Measurements from ENCODE around the gene VDR.

VDR gene

DNA sequence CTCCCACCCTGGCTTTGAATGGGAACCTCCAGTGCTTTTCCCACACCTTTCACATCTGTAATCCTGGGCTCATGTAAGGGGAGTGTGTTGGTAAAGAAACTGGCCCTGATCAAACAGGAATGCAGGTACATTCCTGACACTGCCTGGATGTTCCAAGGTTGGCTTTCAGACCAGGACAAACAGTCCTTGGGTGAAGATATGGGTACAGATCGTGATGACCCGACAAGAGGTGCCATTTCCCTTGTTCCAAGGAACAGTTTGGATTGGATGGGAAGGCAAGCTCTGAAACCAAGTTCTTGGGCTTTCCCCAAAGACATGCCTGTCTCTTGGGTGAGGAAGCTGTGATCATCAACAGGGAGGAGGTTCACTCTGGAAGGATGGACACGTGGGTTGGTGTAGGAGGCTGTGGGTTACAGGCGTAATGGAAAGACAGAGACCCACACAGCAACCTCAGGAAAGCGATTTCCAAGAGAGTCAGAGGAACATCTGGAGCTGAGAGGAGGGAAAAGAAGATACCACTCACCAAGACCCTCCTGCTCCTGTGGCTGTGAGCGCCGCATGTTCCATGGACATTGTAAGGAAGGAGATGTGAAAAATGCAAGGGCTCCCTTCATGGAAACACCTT, 26.4 kb downstream of the VDR start:
- Histone ChIP-seq H3K36me3 (ENCODE audit: insufficient read depth, low read length) (no peaks in the 10 kb centered on the region), H3F3A (ENCODE audit: low read depth) (no peaks in the 10 kb centered on the region), H3K4me2 (ENCODE audit: low read depth, low read length, poor library complexity, severe bottlenecking) (no peak overlapping the region), H3K4me3 (ENCODE audit: low read length, poor library complexity, severe bottlenecking) (no peak overlapping the region), H2AFZ (ENCODE audit: low read length) (no peak overlapping the region), H3K4me1 (ENCODE audit: insufficient read depth, low read length, poor library complexity, severe bottlenecking) (peaks cover 6% of the 10 kb centered on the region), H3K79me2 (ENCODE audit: insufficient read depth, low read length) (no peaks in the 10 kb centered on the region), H3K27me3 (ENCODE audit: insufficient read depth, low read length, poor library complexity, severe bottlenecking) (no peaks in the 10 kb centered on the region), H4K20me1 (ENCODE audit: insufficient read depth, low read length, poor library complexity, severe bottlenecking) (no peaks in the 10 kb centered on the region), H3K9ac (ENCODE audit: low read depth, low read length, poor library complexity, severe bottlenecking) (no peak overlapping the region), H3K9me2 (replicated peaks; ENCODE audit: low read depth, low read length) (no peaks in the 10 kb centered on the region), H3K9me3 (ENCODE audit: insufficient read depth, low read depth, low read length) (no peaks in the 10 kb centered on the region)
- TF ChIP-seq EZH2phosphoT487 (IDR thresholded peaks at IDR 0.05; ENCODE audit: borderline replicate concordance): no peak
- TF ChIP-seq, protein P1, sequence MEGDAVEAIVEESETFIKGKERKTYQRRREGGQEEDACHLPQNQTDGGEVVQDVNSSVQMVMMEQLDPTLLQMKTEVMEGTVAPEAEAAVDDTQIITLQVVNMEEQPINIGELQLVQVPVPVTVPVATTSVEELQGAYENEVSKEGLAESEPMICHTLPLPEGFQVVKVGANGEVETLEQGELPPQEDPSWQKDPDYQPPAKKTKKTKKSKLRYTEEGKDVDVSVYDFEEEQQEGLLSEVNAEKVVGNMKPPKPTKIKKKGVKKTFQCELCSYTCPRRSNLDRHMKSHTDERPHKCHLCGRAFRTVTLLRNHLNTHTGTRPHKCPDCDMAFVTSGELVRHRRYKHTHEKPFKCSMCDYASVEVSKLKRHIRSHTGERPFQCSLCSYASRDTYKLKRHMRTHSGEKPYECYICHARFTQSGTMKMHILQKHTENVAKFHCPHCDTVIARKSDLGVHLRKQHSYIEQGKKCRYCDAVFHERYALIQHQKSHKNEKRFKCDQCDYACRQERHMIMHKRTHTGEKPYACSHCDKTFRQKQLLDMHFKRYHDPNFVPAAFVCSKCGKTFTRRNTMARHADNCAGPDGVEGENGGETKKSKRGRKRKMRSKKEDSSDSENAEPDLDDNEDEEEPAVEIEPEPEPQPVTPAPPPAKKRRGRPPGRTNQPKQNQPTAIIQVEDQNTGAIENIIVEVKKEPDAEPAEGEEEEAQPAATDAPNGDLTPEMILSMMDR (conservative IDR thresholded peaks at IDR 0.05; ENCODE audit: low read length): no peak

DNA sequence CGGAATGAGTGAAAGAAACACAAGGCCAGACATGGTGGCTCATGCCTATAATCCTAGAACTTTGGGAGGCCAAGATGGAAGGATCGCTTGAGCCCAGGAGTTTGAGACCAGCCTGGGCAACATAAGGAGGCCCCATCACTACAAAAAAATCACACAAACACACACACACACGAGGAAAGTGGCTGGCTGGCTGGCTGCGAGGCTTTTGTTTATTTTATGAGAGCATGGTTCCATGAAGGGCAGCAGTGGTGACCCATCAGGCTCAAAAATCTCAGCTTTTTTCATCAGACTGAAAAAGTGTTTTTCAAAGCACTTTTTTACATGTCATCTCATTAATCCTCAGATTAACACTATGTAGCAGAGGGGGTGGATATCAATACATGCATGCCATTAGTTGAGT, 27.7 kb downstream of the VDR start:
- H3F3A ChIP-seq (ENCODE audit: low read depth): no peaks in the 10 kb centered on the region
- no peak overlapping the region for H3K4me3 ChIP-seq (ENCODE audit: low read length, poor library complexity, severe bottlenecking)
- no peak overlapping the region for H3K4me2 ChIP-seq (ENCODE audit: low read depth, low read length, poor library complexity, severe bottlenecking)
- H3K9me2 ChIP-seq (replicated peaks; ENCODE audit: low read depth, low read length): no peaks in the 10 kb centered on the region
- H3K9ac ChIP-seq (ENCODE audit: low read depth, low read length, poor library complexity, severe bottlenecking): no peak overlapping the region
- no peaks in the 10 kb centered on the region for H4K20me1 ChIP-seq (ENCODE audit: insufficient read depth, low read length, poor library complexity, severe bottlenecking)
- no peaks in the 10 kb centered on the region for H3K4me1 ChIP-seq (ENCODE audit: insufficient read depth, low read length, poor library complexity, severe bottlenecking)
- H3K36me3 ChIP-seq (ENCODE audit: insufficient read depth, low read length): no peaks in the 10 kb centered on the region
- no peaks in the 10 kb centered on the region for H3K9me3 ChIP-seq (ENCODE audit: insufficient read depth, low read depth, low read length)
- no peaks in the 10 kb centered on the region for H3K79me2 ChIP-seq (ENCODE audit: insufficient read depth, low read length)
- no peaks in the 10 kb centered on the region for H3K27me3 ChIP-seq (ENCODE audit: insufficient read depth, low read length, poor library complexity, severe bottlenecking)
- H2AFZ ChIP-seq (ENCODE audit: low read length): no peak overlapping the region
- TF ChIP-seq, protein P1 (conservative IDR thresholded peaks at IDR 0.05; ENCODE audit: low read length): no peak
- TF ChIP-seq EZH2phosphoT487 (IDR thresholded peaks at IDR 0.05; ENCODE audit: borderline replicate concordance): no peak

GRCh38 chr12:47876440-47876960, 28.3 kb downstream of the VDR start:
- Histone ChIP-seq H3K4me1 (ENCODE audit: insufficient read depth, low read length, poor library complexity, severe bottlenecking) (no peaks in the 10 kb centered on the region), H3K36me3 (ENCODE audit: insufficient read depth, low read length) (no peaks in the 10 kb centered on the region), H2AFZ (ENCODE audit: low read length) (no peak overlapping the region), H3K27me3 (ENCODE audit: insufficient read depth, low read length, poor library complexity, severe bottlenecking) (no peaks in the 10 kb centered on the region), H3K79me2 (ENCODE audit: insufficient read depth, low read length) (no peaks in the 10 kb centered on the region), H3K9ac (ENCODE audit: low read depth, low read length, poor library complexity, severe bottlenecking) (no peak overlapping the region), H3K4me3 (ENCODE audit: low read length, poor library complexity, severe bottlenecking) (no peak overlapping the region), H4K20me1 (ENCODE audit: insufficient read depth, low read length, poor library complexity, severe bottlenecking) (no peaks in the 10 kb centered on the region), H3K9me2 (replicated peaks; ENCODE audit: low read depth, low read length) (no peaks in the 10 kb centered on the region), H3K4me2 (ENCODE audit: low read depth, low read length, poor library complexity, severe bottlenecking) (no peak overlapping the region), H3F3A (ENCODE audit: low read depth) (no peaks in the 10 kb centered on the region), H3K9me3 (ENCODE audit: insufficient read depth, low read depth, low read length) (no peaks in the 10 kb centered on the region)
- TF ChIP-seq, protein P1 (conservative IDR thresholded peaks at IDR 0.05; ENCODE audit: low read length): no peak
- TF ChIP-seq EZH2phosphoT487 (IDR thresholded peaks at IDR 0.05; ENCODE audit: borderline replicate concordance): no peak

Measured in Loucy (cell line).